WTC11 (cell line): Measurements from ENCODE around the gene RPS15.

Experiments
- ATF3 ChIP-seq: sonication (generic); formaldehyde crosslinking; conservative IDR thresholded peaks from 2 replicates; pipeline ENCODE4 v1.8.1; 2022; ENCODE audit warnings: mild to moderate bottlenecking, missing genetic modification reagents
- CDX4 ChIP-seq: fragments of 250-450 bp; sonication (Bioruptor Pico); IDR thresholded peaks from 2 replicates; pipeline ENCODE4 v1.9.0; 2021; ENCODE audit warnings: moderate library complexity, mild to moderate bottlenecking, inconsistent platforms, borderline replicate concordance
- CREM ChIP-seq: sonication (generic); formaldehyde crosslinking; IDR thresholded peaks from 2 replicates; pipeline ENCODE4 v1.8.1; 2022; ENCODE audit warnings: mild to moderate bottlenecking, missing genetic modification reagents, moderate library complexity
- CTCF ChIP-seq: fragments of 200-600 bp; IDR thresholded peaks from 2 replicates; pipeline ENCODE4 v1.8.0; 2022; ENCODE audit warnings: antibody characterized with exemption
- ELF4 ChIP-seq: sonication (generic); formaldehyde crosslinking; IDR thresholded peaks from 2 replicates; pipeline ENCODE4 v1.8.1; 2022; ENCODE audit warnings: low read depth, mild to moderate bottlenecking, moderate library complexity, missing genetic modification reagents
- EMX1 ChIP-seq: fragments of 250-450 bp; sonication (Bioruptor Pico); IDR thresholded peaks from 2 replicates; pipeline ENCODE4 v1.8.0; 2021; ENCODE audit warnings: mild to moderate bottlenecking
- GABPB1 ChIP-seq: sonication (generic); formaldehyde crosslinking; IDR thresholded peaks from 2 replicates; pipeline ENCODE4 v1.8.1; 2023; ENCODE audit warnings: mild to moderate bottlenecking, missing genetic modification reagents
- HMGXB4 ChIP-seq: sonication (generic); formaldehyde crosslinking; IDR thresholded peaks from 2 replicates; pipeline ENCODE4 v1.8.1; 2023; ENCODE audit warnings: mild to moderate bottlenecking, moderate library complexity, missing genetic modification reagents
- JUN ChIP-seq: sonication (generic); formaldehyde crosslinking; IDR thresholded peaks from 2 replicates; pipeline ENCODE4 v1.8.0; 2023; ENCODE audit warnings: mild to moderate bottlenecking, missing genetic modification reagents
- SMAD4 ChIP-seq: sonication (generic); formaldehyde crosslinking; IDR thresholded peaks from 2 replicates; pipeline ENCODE4 v1.8.0; 2022; ENCODE audit warnings: mild to moderate bottlenecking, missing genetic modification reagents
- USF1 ChIP-seq: sonication (generic); formaldehyde crosslinking; IDR thresholded peaks from 2 replicates; pipeline ENCODE4 v1.8.0; 2022; ENCODE audit warnings: mild to moderate bottlenecking, missing genetic modification reagents
- USF2 ChIP-seq: sonication (generic); formaldehyde crosslinking; IDR thresholded peaks from 2 replicates; pipeline ENCODE4 v1.8.1; 2023; ENCODE audit warnings: mild to moderate bottlenecking, missing genetic modification reagents, moderate library complexity
- ZNF232 ChIP-seq: sonication (generic); formaldehyde crosslinking; IDR thresholded peaks from 2 replicates; pipeline ENCODE4 v1.8.0; 2022; ENCODE audit warnings: mild to moderate bottlenecking, missing genetic modification reagents
- ZNF281 ChIP-seq: sonication (generic); formaldehyde crosslinking; IDR thresholded peaks from 2 replicates; pipeline ENCODE4 v1.8.0; 2023; ENCODE audit warnings: mild to moderate bottlenecking, missing genetic modification reagents

GRCh38 chr19:1481224-1481892 is 43.2 kb downstream of the RPS15 start:
- TF ChIP-seq CTCF, result no peak
- no peak for TF ChIP-seq ELF4 (CRISPR knock-in tag)
- TF ChIP-seq CDX4 (CRISPR knock-in tag), result no peak
- TF ChIP-seq GABPB1 (CRISPR knock-in tag), result no peak
- TF ChIP-seq EMX1 (CRISPR knock-in tag), result no peak
- no peak for TF ChIP-seq ZNF281
- no peak for TF ChIP-seq HMGXB4
- no peak for TF ChIP-seq ATF3 (CRISPR knock-in tag)
- no peak for TF ChIP-seq CREM (CRISPR knock-in tag)
- no peak for TF ChIP-seq USF2 (CRISPR knock-in tag)
- no peak for TF ChIP-seq USF1
- TF ChIP-seq SMAD4 (CRISPR knock-in tag), result no peak
- no peak for TF ChIP-seq ZNF232 (CRISPR knock-in tag)
- no peak for TF ChIP-seq JUN
